NCI-H2107 treated with DMSO at 0.1 percent for 48 hours (cell line): ENCODE results near the gene S100A10.

Experiments used
- DNase-seq: peaks from one replicate; lab custom pipeline; 2025; ENCODE audit not compliant: unreplicated experiment; lab: John Stamatoyannopoulos, UW

S100A10 gene

DNA sequence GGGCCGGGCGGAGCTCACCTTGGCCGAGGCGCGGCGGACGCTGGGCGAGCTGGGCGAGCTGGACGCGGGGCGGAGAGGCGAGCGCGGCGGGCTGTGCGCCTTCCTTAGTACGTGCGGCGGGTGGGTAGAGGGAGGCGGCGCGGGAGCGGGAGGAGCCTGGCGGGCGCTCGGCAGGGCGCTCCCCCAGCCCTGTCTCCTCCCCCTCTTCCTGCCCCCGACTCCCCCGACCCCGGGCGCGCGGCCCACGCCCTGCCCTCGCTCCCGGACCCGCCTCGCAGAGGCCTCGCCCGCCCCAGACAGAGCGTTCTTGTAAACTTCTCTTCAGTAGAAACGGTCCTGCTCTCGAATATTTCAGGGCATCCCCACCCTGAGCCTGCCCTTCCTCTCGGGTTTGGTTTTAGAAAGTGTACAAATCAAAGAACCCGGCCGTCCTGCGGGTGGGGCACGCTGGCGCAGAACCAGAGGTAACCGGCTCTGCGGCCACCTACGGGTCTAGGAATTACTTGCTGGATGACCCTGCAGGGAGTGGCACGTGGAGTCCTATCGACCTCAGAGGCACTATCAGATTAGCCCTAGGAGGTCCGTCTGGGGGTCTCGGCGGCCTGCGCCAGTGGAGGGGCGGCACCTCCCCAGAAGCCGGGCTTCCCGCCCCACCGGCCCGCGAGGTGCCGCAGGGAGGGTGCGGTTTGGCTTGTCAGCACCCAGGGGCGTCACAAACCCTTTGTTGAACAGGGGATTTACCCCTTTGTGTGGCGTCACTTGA is at the start of gene S100A10:
Gene S100A10 (minus strand): TSS at position 126 of the 763 bp plus-strand sequence. CDS start 7,629 bp downstream, outside the sequence.
- DNase-seq, result no peak

- no peak for DNase-seq
Observed at GRCh38 chr1:152042030-152042429, 48.4 kb upstream of the S100A10 start.

DNA sequence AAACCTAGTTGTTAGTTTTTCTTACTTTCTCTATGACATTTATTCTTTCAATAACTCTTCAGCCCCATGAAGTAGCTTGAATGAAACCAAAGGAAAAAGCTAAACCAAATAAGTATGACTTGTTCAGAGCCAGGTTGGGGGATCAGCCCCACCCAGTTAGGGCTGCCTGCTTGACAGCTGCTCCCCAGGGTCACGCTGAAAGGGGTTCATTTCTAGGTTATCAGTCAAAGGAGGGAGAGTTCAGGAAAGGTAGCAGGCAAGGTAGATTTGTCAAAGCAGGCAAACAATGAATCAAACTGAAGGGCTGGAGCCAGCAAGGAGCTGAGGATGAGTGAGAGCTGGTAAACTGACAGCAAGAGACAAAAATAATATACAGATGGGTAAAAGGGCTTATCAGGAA is 46.2 kb upstream of the S100A10 start:
- no peak for DNase-seq

DNA sequence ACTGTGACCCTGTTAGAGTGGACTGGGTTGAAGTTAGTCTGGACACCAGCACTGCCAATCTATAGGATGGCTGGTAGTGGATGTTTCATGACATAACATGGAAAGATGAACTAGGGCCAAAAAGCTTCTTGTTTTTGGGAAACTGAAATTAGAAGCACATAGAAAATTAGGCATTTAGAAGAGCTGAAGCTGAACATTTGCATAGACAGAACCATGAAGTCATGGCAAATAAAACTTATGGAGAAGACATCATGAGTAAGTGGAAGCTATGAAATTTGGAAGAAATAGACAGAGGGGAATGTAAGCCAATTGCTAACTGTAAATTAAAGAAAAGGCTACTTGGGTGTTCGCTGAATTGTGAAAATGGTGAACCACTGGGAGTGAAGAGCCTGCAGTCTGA is 45.8 kb upstream of the S100A10 start:
- no peak for DNase-seq

- DNase-seq, result no peak
Observed at GRCh38 chr1:152038871-152039270, 45.2 kb upstream of the S100A10 start.

DNA sequence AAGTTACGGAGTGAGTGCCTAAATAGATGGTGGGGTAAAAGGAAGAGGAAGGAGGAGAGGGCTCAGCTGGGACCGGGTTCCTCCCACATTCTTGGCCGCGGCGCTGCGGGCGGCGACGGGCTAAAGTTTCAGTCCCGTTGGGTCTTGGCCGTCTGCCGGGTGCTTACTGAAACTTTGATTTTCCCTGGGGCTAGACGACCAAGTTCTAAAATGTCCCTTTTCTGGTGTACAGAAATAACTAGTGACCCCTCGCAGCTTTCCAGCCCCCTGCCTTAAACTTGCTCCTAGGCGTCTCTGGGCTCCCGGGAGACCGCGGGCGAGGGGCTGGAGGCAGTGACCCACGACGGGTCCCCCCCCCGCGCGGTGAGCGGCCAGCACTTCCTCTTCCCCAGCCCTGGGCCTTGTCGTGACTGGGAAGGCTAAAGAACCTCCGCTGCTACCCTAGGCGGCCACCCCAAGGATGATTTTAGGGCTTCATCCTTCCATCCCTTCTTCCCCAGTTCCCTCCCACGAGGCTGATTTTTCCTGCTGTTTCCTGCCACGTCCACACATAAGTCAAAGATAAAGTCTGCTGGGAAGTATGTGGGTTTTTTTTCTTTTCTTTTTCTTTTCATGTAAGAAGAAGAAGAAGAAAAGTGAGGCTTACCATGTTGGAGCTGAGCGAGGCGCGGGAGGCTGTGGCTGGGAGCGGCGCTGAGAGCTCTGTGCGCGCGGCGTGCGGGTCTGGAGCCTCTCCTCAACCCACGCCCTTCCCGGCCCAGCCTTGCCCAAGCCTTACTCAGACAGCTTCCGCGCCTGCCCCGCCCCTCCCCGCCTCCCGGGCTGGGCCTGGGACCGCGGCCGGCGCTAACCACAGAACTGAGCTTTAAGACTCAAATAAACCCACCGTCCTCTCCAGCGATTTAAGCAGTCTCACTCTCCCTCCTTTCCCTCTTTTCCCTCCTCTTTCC is 42.9 kb upstream of the S100A10 start, which contains the start of gene S100A11:
Gene S100A11 (minus strand): TSS at position 738 of the 950 bp plus-strand sequence. CDS start 89 bp downstream, at position 649.
- DNase-seq, result no peak

GRCh38 chr1:152035539-152036266 is 42.0 kb upstream of the S100A10 start:
- no peak for DNase-seq

DNA sequence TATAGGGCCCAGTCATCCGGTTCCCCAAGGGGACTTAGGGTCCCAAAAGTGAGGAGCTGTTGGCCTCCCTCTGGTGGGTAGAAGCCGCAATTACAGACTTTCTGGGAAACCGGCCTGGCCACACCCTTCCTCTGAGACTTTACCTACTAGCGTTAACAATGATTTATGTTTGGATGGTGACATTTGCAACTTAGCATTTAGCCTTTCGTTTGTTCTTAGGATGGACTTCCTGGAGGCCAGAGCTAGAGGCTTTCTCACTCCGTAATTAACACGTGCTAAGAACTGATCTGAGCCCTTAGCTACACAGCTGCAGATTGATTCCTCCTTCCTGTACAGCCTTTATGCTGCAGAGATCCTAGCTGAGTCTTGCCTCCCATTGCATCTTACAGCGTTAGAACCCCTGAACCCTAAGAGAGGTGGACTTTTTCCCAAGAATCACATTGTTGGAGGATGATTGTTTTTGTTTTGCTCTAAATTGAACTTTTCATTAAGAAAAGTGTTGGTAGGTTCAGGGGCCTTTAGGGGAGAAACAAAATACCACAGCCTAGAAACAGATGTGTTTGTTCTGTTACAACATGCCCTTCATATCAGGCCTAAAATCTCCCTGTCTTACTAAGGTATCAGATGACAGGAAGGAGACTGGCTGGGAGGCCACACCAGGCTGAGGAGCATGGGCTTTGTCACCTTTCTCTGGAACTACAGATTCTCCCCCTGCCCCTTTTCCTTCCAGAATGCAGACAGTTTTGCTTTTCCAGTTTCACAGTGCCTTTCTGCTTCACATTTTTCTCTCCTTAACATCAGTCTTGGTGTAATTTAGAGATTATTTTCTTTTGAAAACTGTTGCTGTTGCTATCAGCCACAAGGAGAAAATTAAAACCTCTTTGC is 41.2 kb upstream of the S100A10 start:
- DNase-seq, result peak; percentile 63

DNA sequence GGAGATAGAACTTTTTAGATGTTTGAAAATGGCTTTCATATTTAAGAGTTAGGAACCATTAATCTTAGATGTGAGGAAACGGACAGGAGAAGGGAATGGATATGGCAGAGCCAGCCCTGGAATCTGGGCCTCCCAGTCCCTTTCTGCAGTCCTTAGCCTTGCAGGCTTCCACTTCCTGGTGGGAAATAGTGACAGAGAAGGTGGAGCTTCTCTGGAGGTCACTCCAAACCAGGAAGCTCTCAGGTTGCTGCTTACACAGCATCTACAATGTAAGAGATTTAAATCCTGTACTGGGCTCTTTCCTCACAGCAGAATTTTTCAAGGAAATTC is 40.6 kb upstream of the S100A10 start:
- no peak for DNase-seq

GRCh38 chr1:152029929-152030211 is 36.2 kb upstream of the S100A10 start:
- DNase-seq, result no peak

DNA sequence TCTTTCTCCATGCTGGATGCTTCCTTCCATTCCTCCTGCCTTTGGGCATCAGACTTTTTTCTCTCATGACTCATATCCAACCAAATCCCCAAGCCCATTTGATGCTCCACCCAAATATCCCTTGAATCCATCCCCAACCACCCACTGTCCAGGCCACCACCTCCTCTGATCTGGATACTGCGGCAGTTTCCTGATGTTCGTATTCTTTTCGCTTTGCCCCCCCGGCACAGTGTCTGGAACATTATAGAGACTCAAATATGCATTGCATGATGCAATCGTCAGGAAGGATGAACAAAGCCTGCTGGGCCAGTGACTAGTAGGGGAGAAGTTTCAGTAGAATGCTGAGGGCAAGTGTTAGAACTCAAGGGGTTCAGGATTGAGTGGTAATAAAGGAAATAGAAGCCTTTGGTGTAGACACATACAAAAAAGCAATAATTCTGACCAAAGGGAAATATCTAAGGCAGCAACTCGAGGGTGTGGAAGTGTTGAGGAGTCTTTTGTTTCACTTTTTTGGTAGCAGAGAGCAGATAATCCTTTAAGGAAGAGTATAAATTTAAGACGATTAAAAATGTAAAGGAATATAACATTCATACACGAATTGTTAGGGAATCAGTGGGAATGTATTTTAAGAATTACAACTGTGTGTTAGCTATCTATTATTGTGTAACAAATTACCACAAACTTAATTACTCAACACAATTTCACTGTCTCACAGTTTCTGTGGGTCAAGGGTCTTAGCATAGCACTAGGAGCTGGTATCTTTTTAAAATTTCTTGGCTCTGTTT is 35.7 kb upstream of the S100A10 start:
- no peak for DNase-seq

GRCh38 chr1:152026895-152027294 is 33.2 kb upstream of the S100A10 start:
- no peak for DNase-seq

DNA sequence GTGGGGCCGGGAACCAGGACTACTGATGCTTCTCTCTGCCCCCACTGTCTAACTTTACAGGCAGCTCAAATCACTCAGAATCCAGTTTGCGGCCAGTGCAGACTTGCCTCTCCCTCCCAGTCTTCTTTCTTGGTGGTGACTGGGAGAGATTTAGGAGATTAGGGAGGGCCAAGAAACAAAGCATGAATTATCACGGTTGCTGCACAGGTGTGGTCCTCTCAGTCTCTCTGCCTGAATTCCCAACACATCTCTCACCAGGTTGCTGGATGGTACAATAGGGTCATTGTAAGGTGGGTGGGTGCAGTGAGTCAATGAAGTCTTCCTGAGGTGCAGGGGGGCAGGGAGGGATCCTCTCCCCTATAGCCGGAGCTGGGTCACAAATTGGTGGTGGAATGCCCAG is 30.6 kb upstream of the S100A10 start:
- DNase-seq, result no peak

DNA sequence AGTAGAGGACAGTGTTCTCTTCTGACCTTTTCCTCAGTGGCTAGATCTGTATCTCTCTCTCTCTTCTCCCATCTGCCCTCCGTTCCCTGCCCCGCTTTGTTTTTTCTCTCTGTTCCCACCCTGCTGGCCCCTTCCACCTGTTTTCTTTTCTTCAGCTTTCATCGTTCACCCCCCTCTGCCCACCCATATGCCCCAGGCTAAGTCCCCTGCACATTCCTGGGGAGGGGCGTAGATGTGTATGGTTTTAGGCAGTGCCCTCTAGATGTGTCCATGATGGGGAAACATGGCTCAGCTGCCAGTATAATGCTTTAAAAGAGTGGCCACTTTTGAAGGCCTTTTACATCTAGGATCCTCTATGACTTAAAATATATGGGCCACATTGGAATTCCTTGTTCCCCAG is 29.6 kb upstream of the S100A10 start:
- DNase-seq, result no peak

DNA sequence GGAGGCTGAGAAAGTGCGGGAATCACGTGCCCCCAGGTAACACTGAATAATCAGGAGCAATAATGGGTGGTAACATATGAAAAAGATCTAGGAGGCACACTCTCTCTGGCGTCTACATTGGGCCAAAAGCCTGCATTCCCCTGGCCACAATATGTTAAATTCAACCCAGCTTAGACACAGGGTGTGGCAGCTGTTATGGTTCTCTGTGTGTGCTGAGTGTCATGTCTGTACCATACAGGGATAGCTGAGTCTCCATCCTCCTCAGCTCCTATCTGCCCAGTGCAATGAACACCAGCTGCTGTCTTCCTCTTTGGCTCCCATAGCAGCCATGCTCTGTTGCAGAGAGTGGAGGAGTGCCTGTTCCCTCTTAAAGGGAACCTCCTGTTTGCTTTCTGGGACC is 28.8 kb upstream of the S100A10 start:
- no peak for DNase-seq

- no peak for DNase-seq
Observed at GRCh38 chr1:152021569-152021968, 27.9 kb upstream of the S100A10 start.

DNA sequence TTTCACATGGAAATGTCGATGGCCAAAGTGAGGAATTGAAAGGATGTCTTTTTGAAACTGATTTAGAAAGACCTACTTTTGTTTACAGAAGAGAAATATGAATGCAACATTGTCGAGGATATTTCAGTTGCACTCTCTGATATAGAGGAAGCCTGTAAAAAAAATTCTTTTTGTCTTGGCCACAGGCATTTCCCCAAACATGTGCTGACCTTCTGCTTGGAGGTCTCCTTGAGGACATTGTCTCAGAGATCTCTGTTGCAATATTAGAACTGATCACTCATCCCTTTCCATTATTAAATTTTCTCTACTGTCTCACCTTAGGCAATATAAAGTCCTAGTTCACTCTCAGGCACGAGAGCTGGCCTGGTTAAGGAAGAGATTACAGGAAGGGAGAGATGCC is 27.2 kb upstream of the S100A10 start:
- no peak for DNase-seq

DNA sequence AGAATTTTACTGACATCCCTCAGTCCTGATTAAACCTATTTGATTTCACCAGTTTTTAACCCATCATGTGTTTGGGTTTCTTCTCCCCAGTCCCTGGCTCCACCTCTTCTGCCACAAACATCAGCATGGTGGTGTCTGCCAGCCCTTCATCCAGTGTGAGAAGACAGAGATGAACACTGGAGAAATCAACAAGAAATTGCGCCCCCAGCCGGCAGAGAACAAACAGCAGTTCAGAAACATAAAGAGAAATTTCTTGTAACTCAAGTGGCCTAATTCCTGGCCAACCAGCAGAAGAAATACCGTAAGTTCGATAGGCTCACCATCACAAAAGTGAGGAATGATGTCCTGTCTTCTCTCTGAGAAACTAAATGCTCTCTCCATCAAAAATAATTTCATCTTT is 24.9 kb upstream of the S100A10 start:
- no peak for DNase-seq

- no peak for DNase-seq
Observed at GRCh38 chr1:152015766-152016165, 22.1 kb upstream of the S100A10 start.

DNA sequence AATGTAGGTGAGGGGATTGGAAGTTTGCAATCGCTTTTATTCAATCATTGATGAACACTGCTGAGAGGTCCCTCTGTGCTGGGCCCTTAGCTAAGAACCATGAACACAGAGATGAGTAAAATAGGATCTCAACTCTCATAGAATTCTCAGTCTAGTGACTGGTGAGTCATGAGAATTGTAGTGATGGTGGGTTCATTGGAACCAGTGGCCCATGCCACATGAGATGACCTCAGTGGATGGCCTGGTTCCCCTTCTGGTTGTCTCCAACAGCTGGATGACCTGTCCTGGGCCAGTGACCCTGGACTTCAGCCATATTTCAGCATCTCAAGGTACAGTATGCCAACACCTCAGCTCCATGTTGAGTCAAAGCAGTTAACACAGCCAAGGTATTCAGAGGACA is 21.3 kb upstream of the S100A10 start:
- DNase-seq, result no peak
